GM12801 (cell line): ENCODE results near the gene CORO6.

Experiments used
- TF ChIP-seq, protein P1 (sequence below): IDR thresholded peaks from one replicate; pipeline ENCODE4 v1.5.1; 2011; ENCODE audit warnings: control low read depth; ENCODE audit not compliant: insufficient read length; ENCODE audit errors: extremely low read depth

The CORO6 gene

DNA sequence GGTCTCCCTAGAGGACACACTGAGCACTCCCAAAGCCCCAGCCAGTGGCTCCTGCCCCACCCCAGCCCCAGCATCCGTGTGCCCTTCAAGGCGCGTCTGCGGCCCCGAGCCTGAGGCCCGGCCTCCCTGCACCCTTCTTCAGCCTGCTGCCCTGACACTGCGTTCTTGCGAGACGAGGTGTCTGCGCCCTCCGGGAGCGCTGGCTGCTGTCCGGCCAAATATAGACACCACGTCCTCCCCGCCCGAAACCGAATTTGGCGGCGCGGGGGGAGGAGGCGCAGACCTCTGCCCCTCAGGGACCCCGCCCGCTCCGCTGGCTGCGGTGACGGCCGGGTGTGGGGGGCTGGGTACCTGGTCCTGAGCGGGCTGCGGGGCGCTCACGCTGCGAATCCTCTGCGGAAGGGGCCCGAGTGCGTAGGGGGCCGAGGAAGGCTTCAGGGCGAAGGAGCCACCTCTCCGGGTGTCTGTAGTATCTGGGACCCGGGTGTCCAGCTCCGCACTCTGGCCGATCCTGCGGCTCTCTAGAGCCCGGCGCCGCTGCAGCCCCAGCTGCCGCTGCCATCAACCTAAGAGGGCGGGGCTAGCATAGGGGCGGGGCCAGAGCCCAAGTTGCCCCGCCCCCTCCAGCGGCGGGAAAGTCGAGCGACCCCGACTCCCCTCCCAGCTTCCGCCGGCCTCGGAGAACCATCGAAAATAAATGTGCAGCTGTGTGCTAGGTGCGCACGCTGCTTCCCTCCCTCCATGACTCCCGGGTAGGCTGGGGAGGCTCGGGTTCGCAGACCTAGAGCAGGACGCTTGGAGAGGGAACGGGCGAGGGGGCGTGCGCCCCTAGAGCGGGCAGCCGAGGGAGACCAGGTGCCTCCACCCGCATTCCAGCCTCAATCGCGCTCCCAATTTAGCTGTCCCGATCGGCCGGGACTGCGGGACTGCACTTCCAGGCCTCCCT is at the start of gene CORO6:
TSS of gene CORO6 (minus strand) at position 576 of the 946 bp plus-strand sequence. CDS start 1,491 bp downstream, outside the sequence.
- TF ChIP-seq, protein P1, sequence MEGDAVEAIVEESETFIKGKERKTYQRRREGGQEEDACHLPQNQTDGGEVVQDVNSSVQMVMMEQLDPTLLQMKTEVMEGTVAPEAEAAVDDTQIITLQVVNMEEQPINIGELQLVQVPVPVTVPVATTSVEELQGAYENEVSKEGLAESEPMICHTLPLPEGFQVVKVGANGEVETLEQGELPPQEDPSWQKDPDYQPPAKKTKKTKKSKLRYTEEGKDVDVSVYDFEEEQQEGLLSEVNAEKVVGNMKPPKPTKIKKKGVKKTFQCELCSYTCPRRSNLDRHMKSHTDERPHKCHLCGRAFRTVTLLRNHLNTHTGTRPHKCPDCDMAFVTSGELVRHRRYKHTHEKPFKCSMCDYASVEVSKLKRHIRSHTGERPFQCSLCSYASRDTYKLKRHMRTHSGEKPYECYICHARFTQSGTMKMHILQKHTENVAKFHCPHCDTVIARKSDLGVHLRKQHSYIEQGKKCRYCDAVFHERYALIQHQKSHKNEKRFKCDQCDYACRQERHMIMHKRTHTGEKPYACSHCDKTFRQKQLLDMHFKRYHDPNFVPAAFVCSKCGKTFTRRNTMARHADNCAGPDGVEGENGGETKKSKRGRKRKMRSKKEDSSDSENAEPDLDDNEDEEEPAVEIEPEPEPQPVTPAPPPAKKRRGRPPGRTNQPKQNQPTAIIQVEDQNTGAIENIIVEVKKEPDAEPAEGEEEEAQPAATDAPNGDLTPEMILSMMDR, result no peak

- TF ChIP-seq, protein P1, result no peak
Observed at GRCh38 chr17:29671661-29672060, 48.9 kb upstream of the CORO6 start.

- TF ChIP-seq, protein P1, result no peak
Observed at GRCh38 chr17:29669266-29669665, 46.6 kb upstream of the CORO6 start.

- TF ChIP-seq, protein P1, result no peak
Observed at GRCh38 chr17:29667969-29668368, 45.3 kb upstream of the CORO6 start.

DNA sequence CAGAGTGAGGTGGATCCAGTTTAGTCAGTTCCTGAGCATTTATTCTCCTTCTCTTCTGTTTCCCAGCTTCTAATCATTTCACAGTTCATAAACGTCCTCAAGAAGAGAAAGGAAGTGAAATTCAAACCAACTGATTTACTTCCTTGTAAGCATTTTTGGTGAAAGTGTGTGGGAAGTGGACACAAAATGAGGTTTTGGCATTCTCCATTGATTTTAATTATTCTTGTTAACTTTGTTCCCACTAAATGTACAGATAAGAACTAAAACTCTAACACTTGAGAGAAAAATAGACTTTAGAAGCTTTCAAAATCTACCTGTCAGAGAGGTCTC is 42.7 kb upstream of the CORO6 start:
- TF ChIP-seq, protein P1, result no peak

DNA sequence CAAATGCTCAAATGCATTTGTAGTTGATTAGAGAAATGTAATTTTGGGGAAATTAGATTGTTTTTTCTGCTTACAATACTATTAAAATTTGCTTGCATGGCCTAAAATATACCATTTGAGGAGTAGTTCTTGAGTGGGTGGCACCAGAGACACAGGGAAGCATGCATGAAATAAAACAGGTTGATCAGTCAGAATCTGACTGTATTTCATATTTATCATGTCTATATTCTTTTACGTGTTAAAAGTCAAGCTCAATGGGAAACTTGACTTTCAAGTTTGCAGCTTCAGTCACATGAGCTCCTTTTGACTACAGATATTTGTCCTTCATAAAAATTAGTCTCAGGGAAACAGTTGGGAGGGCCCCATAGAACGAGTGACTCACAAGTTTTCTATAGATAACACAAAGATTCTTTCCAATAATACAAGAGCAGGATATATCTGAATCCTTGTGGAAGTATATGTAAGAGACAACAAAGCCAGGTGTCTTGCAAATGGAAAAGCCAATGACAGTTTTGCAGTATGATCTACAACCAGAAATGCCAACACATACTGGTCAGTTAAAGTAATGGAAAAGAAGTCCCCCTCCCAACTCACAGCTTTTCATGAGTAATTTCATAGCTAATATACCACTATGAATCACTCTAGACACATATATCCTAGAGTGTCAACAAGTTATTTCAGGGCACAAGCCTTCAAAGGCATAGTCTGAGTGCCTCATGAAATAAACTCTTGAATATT is 42.2 kb upstream of the CORO6 start:
- TF ChIP-seq, protein P1, result no peak

GRCh38 chr17:29663155-29663554 is 40.4 kb upstream of the CORO6 start:
- TF ChIP-seq, protein P1, result no peak
